ENCODE measurements around the gene ADAMTS17. TPM values are rescaled to one million over a fixed set of nuclear protein-coding genes. Genes with fewer than 3 reads are reported as not detected.

The ADAMTS17 gene
- polyA plus RNA-seq, 2 of the 4 experiments (the other 2 are of a cell fraction), result 0.05 TPM; not detected in 1

GRCh38 chr15:100221471-100222348 lies 120.1 kb downstream of the ADAMTS17 start:
- POLR2A ChIA-PET, result no interaction called here
- Histone ChIP-seq H3K27ac (no peak overlapping the region), H3K9me3 (no peaks in the 10 kb centered on the region), H3K4me1 (no peaks in the 10 kb centered on the region), H3K4me2 (no peak overlapping the region), H3K4me3 (no peak overlapping the region)
- WGBS (ENCODE audit: missing lambda C conversion rate), result 38% methylated on average over 22 of the region's 22 CpGs
- CTCF ChIA-PET, result no interaction called here
- ATAC-seq (no peak), DNase-seq (ENCODE audit: low read depth in 1 of 2, low spot score in 1 of 2) (no peak), FAIRE-seq (no peak)
- TF ChIP-seq ZC3H11A (IDR thresholded peaks at IDR 0.05) (no peak), JUNB (IDR thresholded peaks at IDR 0.05) (no peak), FOSB (CRISPR knock-in tag; IDR thresholded peaks at IDR 0.05) (no peak), RNF2 (IDR thresholded peaks at IDR 0.05; ENCODE audit: borderline replicate concordance, low read depth) (no peak), KDM5A (IDR thresholded peaks at IDR 0.05) (no peak), NR3C1 (IDR thresholded peaks at IDR 0.05) (no peak), MAZ (IDR thresholded peaks at IDR 0.05; ENCODE audit: borderline replicate concordance, low read depth, low read length) (no peak), POLR2AphosphoS2 (conservative IDR thresholded peaks at IDR 0.05; ENCODE audit: low read length) (no peak), HOXA7 (CRISPR knock-in tag; IDR thresholded peaks at IDR 0.05) (no peak), ZSCAN20 (CRISPR knock-in tag; IDR thresholded peaks at IDR 0.05) (no peak), MAX (IDR thresholded peaks at IDR 0.05) (no peak), BCL3 (IDR thresholded peaks at IDR 0.05) (no peak), SREBF2 (IDR thresholded peaks at IDR 0.05) (no peak), ZFP36 (IDR thresholded peaks at IDR 0.05; ENCODE audit: borderline replicate concordance, partially characterized antibody) (no peak), MAFK (IDR thresholded peaks at IDR 0.05; ENCODE audit: partially characterized antibody) (no peak), CHD4 (IDR thresholded peaks at IDR 0.05; ENCODE audit: borderline replicate concordance) (no peak), ESRRA (IDR thresholded peaks at IDR 0.05; ENCODE audit: borderline replicate concordance, low read length) (no peak), MYC (IDR thresholded peaks at IDR 0.05; ENCODE audit: borderline replicate concordance, low read length) (no peak), E2F6 (IDR thresholded peaks at IDR 0.05; ENCODE audit: borderline replicate concordance, low read depth) (no peak)

GRCh38 chr15:100220058-100220768 lies 121.6 kb downstream of the ADAMTS17 start:
- CTCF ChIA-PET, result no interaction called here

More at GRCh38 chr15:100220058-100220768, 121.6 kb downstream of the ADAMTS17 start:
- no peak for FAIRE-seq
- no peak for ATAC-seq
- no peak overlapping the region for H3K27ac ChIP-seq
- no peaks in the 10 kb centered on the region for H3K9me3 ChIP-seq
- TF ChIP-seq KDM5A (IDR thresholded peaks at IDR 0.05) (no peak), REST (IDR thresholded peaks at IDR 0.05) (no peak), PBX3 (IDR thresholded peaks at IDR 0.05) (no peak), JUNB (IDR thresholded peaks at IDR 0.05) (no peak)
- no peak overlapping the region for H3K4me2 ChIP-seq
- POLR2A ChIA-PET, result no interaction called here
- 28% methylated on average over 14 of the region's 14 CpGs for WGBS (ENCODE audit: missing lambda C conversion rate)
- DNase-seq (ENCODE audit: low read depth in 1 of 2, low spot score in 1 of 2), result no peak
- no peaks in the 10 kb centered on the region for H3K4me1 ChIP-seq
- H3K4me3 ChIP-seq, result no peak overlapping the region

All from A549 (cell line).